Testis (tissue), 3 donors: ENCODE measurements around the gene PARG. TPM values are rescaled to one million over a fixed set of nuclear protein-coding genes. Genes with fewer than 3 reads are reported as not detected.
"Not testable (repeated sequence)": the region's sequence is repeated elsewhere in the genome, so short reads cannot be mapped to it uniquely, and the experiment has no call there.

Experiments used
- DNase-seq: peaks from one replicate; pipeline ENCODE4 v3.0.0-alpha.2; 2019
- H3K27ac ChIP-seq, 2 donors: fragments of 200-600 bp; sonication (generic); one replicate each; pipeline ENCODE4 v1.5.1; 2019
- H3K27me3 ChIP-seq: fragments of 200-600 bp; sonication (generic); one replicate; pipeline ENCODE4 v1.5.1; 2019
- H3K36me3 ChIP-seq: fragments of 200-600 bp; sonication (generic); one replicate; pipeline ENCODE4 v1.5.1; 2017; ENCODE audit warnings: low read depth; ENCODE audit errors: missing control alignments
- H3K4me1 ChIP-seq: fragments of 200-600 bp; sonication (generic); one replicate; pipeline ENCODE4 v1.5.1; 2019
- H3K4me3 ChIP-seq, 2 donors: fragments of 200-600 bp; sonication (generic); one replicate each; pipeline ENCODE4 v1.5.1; 2017 to 2019
- H3K9me3 ChIP-seq: fragments of 200-600 bp; sonication (generic); one replicate; pipeline ENCODE4 v1.5.1; 2017
- POLR2A ChIP-seq: fragments of 450-650 bp; IDR thresholded peaks from one replicate; pipeline ENCODE4 v1.6.1; 2017; ENCODE audit warnings: antibody characterized with exemption, mild to moderate bottlenecking, moderate library complexity
- WGBS, 2 donors: methylation state at CpG; one replicate each; pipeline ENCODE4 v1.1.5; 2018; 5-methylcytosine and 5-hydroxymethylcytosine counted together
- intact Hi-C: fragments of 100-400 bp; cut with DNase I; formaldehyde crosslinking; loops from one replicate; pipeline ENCODE4 v1.15.1; 2023; ENCODE audit warnings: low total_unique reads
- polyA plus RNA-seq: library from polyadenylated mRNA; stranded (reverse); fragments of 350-450 nt; fragmentation: Illumina TruSeq; extraction: RNeasy Lipid Tissue Mini Kit (QIAGEN cat#74804); gene quantifications from one replicate; pipeline ENCODE4 v1.2.3, GENCODE V29; 2014; ENCODE audit warnings: low read depth, low replicate concordance; ENCODE audit not compliant: insufficient read depth
- total RNA-seq, 2 donors: library from RNA; depleted of rRNA; stranded (reverse); fragments of >200 nt; gene quantifications; one replicate each; pipeline ENCODE4 v1.2.3, GENCODE V29; 2016
- TF ChIP-seq, protein P1 (sequence below), 3 experiments: fragments of 450-650 bp in 2 of 3; fragments of 200-600 bp in 1 of 3; sonication (generic) in 1 of 3; IDR thresholded peaks; one replicate each; pipeline ENCODE4 v1.5.1; 2016 to 2019; ENCODE audit warnings: antibody characterized with exemption in 3 of 3, mild to moderate bottlenecking in 2 of 3, moderate library complexity in 1 of 3

Gene PARG
- total and polyA plus RNA-seq, 3 donors from 2014 or later: 19.7 to 49.4 (median 39.4) TPM

DNA sequence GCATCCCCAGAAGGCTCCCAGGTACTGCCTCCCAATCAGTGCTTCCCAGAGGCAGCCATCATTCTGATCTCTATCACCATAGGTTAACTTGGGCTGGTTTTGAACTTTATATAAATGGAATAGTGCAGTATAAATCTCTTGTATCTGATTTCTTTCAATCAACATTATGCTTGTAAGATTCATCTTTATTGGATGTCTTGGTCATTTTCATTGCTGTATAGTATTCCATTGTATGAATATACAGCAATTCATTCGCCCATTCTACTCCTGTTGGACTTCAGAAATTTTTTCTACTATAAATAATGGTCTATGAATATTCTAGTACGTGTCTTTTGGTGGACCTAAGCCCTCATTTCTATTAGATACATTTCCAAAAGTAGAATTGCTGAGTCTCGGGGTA, 163.6 kb downstream of the PARG start:
- Histone ChIP-seq H3K27me3 (no peaks in the 10 kb centered on the region), H3K4me1 (no peaks in the 10 kb centered on the region), H3K27ac (no peak overlapping the region), H3K4me3 (no peak overlapping the region), H3K36me3 (no peaks in the 10 kb centered on the region), H3K9me3 (no peaks in the 10 kb centered on the region)
- intact Hi-C loops: no loop called here
- 77 to 85% methylated on average over 3 of the region's 3 CpGs for WGBS, 2 donors
- no peak for DNase-seq
- TF ChIP-seq, protein P1, sequence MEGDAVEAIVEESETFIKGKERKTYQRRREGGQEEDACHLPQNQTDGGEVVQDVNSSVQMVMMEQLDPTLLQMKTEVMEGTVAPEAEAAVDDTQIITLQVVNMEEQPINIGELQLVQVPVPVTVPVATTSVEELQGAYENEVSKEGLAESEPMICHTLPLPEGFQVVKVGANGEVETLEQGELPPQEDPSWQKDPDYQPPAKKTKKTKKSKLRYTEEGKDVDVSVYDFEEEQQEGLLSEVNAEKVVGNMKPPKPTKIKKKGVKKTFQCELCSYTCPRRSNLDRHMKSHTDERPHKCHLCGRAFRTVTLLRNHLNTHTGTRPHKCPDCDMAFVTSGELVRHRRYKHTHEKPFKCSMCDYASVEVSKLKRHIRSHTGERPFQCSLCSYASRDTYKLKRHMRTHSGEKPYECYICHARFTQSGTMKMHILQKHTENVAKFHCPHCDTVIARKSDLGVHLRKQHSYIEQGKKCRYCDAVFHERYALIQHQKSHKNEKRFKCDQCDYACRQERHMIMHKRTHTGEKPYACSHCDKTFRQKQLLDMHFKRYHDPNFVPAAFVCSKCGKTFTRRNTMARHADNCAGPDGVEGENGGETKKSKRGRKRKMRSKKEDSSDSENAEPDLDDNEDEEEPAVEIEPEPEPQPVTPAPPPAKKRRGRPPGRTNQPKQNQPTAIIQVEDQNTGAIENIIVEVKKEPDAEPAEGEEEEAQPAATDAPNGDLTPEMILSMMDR (IDR thresholded peaks at IDR 0.05): no peak
- TF ChIP-seq POLR2A: no peak

DNA sequence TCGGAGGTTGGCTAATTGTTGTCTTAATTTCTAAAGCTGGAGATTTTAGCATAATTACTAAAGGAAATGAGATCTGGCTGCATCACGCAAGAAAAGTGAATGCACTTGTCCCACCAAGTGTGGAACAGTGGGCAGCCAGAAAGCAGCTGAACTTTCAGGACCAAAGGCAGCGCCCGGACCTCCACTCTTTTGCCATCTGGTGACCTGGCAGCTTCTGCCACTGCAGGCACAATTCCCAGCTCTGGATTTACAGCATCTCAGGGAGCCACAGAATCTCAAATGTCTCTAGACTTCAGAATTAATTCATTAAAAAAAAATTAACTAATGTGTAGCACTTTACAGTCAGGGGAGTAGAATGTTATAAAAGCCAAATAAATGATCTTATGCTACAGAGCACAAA, 165.0 kb downstream of the PARG start:
- DNase-seq: no peak
- H3K4me1 ChIP-seq: no peaks in the 10 kb centered on the region
- H3K4me3 ChIP-seq: no peak overlapping the region
- H3K27me3 ChIP-seq: no peaks in the 10 kb centered on the region
- H3K27ac ChIP-seq: no peak overlapping the region
- TF ChIP-seq POLR2A: no peak
- TF ChIP-seq, protein P1 (IDR thresholded peaks at IDR 0.05): no peak
- no peaks in the 10 kb centered on the region for H3K36me3 ChIP-seq
- 76 to 84% methylated on average over 4 of the region's 4 CpGs for WGBS, 2 donors
- no peaks in the 10 kb centered on the region for H3K9me3 ChIP-seq
- intact Hi-C loops: no loop called here

DNA sequence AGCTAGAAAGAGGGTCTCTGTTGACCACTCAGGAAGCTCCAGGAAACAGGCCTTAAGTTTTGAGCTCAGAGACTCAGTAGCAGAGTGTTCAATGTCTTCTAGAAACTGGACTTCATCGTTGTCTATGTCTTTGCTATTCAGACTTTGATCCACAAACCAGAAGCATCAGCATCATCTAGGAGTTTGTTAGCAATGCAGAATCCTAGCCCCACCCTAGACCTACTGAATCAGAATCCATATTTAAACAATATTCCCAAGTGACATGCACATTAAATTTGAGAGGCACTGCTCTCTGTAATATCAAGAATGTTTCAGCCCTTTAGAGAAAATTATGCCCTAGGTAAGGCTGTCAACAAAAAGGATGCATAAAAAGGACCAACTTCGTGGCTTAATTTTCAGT, 166.8 kb downstream of the PARG start:
- H3K9me3 ChIP-seq: no peaks in the 10 kb centered on the region
- H3K4me1 ChIP-seq: no peaks in the 10 kb centered on the region
- 71 to 78% methylated on average over 2 of the region's 2 CpGs for WGBS, 2 donors
- no peak overlapping the region for H3K27ac ChIP-seq
- no peaks in the 10 kb centered on the region for H3K36me3 ChIP-seq
- DNase-seq: no peak
- intact Hi-C loops: no loop called here
- TF ChIP-seq, protein P1 (IDR thresholded peaks at IDR 0.05): no peak
- no peak for TF ChIP-seq POLR2A
- no peaks in the 10 kb centered on the region for H3K27me3 ChIP-seq
- H3K4me3 ChIP-seq: no peak overlapping the region

DNA sequence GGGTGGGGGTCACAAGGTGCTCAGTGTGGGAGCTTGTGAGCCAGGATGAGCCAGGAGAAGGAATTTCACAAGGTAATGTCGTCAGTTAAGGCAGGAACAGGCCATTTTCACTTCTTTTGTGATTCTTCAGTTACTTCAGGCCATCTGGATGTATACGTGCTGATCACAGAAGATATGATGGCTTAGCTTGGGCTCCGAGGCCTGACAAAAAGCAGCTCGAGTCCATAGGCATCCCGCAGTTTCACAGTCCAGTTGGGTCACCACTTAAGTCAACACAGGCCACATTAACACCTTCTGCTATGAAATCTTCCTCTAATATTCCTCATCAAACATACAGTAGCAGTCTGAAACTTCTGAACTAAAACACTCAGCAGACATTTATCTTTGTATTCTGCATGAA, 168.9 kb downstream of the PARG start:
- DNase-seq, H3K27me3 ChIP-seq, H3K27ac ChIP-seq, H3K9me3 ChIP-seq, H3K4me3 ChIP-seq, H3K4me1 ChIP-seq, H3K36me3 ChIP-seq, intact Hi-C loops: not testable (repeated sequence)
- WGBS, 2 donors: 41 to 53% methylated on average over 5 of the region's 5 CpGs

DNA sequence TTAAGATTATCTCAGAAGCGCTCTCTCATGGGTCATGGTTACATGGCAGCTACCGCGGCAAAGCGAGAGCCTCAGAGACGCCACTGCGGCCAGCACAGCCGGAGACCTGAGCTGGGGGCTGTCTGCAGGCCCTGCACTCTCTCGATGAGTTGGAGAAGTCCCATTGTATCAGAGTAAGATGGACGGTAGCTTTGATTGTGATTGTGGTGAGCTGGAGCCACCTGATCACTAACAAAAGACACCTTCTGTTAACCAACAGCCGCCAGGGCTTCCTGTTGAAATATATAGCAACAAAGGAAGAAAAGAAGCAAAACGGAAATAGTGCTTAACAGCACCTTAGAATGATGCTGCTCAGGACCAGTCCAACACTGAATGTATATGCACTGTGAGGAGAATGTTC, 170.8 kb downstream of the PARG start:
- H3K4me3 ChIP-seq: not testable (repeated sequence)

DNA sequence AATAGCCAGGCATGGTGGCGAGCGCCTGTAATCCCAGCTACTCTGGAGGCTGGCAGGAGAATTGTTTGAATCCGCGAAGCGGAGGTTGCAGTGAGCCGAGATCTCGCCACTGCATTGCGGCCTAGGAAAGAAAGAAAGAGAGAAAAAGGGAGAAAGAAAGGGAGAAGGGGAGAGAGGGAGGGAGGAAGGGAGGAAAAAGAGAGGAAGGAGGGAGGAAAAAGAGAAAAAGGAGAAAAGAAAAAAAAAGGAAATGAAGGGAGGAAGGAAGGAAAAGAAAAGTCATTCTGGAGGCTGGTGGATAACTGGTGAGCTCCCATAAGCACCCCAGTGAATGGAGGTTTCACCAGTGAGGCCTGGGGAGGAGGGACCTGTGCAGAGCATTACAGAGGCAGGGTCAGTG, 172.1 kb downstream of the PARG start:
- Histone ChIP-seq H3K27me3 (no peaks in the 10 kb centered on the region), H3K36me3 (no peaks in the 10 kb centered on the region), H3K4me1 (no peaks in the 10 kb centered on the region), H3K27ac (no peak overlapping the region), H3K4me3 (peak overlapping the region in 1 of 2 donors; percentile 53), H3K9me3 (no peaks in the 10 kb centered on the region)
- intact Hi-C loops: no loop called here
- WGBS, 2 donors: 57 to 72% methylated on average over 8 of the region's 8 CpGs
- TF ChIP-seq POLR2A: no peak
- TF ChIP-seq, protein P1 (IDR thresholded peaks at IDR 0.05): no peak
- no peak for DNase-seq

More for the DNA sequence above, 170.8 kb downstream of the PARG start:
- H3K27me3 ChIP-seq, DNase-seq, H3K4me1 ChIP-seq, intact Hi-C loops, H3K27ac ChIP-seq, H3K9me3 ChIP-seq, H3K36me3 ChIP-seq: not testable (repeated sequence)
- WGBS, 2 donors: 56 to 59% methylated on average over 11 of the region's 11 CpGs
